Middle frontal gyrus (tissue), 1 donor: ENCODE measurements around the gene FAM120A.

Source experiments
- DNase-seq: peaks from one replicate; pipeline ENCODE4 v3.0.0-alpha.2; 2015; ENCODE audit warnings: low spot score; ENCODE audit errors: extremely low spot score

The FAM120A gene

DNA sequence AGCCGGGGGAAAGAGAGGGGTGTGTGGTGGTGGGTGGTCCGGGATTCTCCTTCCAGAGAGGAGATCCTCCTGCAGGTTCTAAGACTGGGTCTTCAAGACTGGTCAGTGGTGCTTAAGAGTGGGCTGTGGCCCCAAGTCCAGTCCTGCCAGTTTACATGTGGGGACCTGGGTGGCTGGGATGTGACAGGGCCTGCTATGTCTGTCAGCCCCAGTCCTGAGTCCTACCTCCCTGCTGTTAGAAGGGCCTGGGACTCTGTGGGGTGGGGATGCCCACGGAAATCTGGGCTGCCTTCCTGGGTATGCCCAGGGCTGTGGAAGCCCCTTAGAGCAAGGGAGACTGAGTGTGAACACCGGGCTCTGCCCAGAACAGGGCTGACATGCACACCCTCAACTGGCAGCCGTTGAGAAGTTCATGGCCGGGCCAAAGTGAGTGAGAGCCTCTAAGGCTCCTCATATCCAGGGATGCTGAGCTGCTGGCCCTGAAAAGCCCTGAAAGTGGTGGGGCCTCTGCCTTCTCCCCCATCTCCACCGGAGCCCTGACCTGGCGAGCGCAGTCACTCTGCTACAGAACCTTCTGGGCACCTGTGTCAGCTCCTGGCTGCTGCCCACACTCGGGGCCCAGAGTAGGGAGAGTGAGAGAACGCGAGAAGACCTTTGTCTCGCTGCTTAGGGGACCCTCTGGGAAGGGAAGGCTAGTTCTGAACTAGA, 126.6 kb downstream of the FAM120A start:
- DNase-seq = no peak

DNA sequence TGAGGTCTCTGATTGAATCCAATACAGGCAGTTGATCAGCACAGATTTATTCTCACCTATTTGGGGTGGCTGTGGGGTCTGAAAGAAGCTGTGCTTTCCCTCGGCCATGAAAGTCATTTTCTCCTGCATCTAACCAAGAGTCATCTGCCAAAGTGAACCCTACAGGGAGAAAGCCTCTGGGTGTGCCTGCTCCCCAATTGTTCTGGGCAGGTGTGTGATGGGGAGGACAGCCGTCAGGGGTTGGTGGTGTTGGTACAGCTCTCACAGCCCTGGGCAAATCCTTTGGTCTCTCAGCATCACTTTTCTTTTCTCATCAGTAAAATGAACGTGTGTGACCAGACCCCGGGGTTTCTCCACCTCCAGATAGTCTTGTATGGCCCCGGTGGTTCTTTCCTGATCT, 127.4 kb downstream of the FAM120A start:
- DNase-seq = no peak

- no peak for DNase-seq
These were observed 128.4 kb downstream of the FAM120A start for GRCh38 chr9:93579711-93580516.

GRCh38 chr9:93580654-93581380, 129.3 kb downstream of the FAM120A start:
- no peak for DNase-seq

DNA sequence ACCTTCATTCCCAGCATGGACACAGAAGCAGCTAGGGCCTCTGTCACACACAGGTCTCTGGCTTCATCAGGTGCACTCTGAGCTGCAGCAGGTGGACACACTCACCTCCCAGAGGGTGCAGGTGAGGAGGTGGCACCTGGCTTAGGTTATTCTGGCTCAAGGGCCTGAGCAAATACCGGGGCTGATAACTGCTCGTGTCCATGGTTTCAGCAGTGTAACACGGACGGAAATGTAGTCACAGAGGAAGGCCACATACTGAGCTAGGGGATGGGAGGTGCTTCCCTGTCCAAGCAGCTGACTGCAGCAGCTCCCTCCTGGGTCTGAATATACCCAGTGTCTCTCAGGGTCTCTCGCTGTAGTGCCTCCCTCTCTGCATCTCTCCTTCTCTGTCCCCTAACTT, 130.6 kb downstream of the FAM120A start:
- no peak for DNase-seq

GRCh38 chr9:93582550-93582949, 131.1 kb downstream of the FAM120A start:
- no peak for DNase-seq

GRCh38 chr9:93585259-93585658, 133.8 kb downstream of the FAM120A start:
- DNase-seq = no peak

DNA sequence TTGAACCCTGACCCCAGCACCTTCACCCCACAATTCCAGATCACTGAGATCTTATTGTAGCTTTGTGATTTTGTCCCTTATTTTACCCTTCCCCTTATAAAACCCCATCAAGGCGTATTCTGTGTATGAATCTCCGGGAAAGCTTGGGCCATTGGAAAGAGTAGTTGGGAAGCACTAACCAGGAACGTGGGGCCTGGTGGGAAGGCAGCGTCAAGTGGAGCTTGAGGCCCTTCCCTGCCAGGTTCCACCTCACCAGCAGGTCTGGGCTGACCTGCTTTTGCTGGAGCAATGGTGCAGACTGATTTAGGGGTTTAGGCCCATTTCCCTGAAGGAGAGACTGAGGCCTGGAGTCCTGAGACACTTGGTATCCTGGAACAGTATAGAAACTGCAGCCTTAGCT, 134.2 kb downstream of the FAM120A start:
- DNase-seq = no peak

- DNase-seq = no peak
These were observed 135.0 kb downstream of the FAM120A start for GRCh38 chr9:93586290-93587057.

- DNase-seq = no peak
These were observed 135.8 kb downstream of the FAM120A start for GRCh38 chr9:93587284-93587650.

- no peak for DNase-seq
These were observed 136.3 kb downstream of the FAM120A start for GRCh38 chr9:93587651-93588347.

DNA sequence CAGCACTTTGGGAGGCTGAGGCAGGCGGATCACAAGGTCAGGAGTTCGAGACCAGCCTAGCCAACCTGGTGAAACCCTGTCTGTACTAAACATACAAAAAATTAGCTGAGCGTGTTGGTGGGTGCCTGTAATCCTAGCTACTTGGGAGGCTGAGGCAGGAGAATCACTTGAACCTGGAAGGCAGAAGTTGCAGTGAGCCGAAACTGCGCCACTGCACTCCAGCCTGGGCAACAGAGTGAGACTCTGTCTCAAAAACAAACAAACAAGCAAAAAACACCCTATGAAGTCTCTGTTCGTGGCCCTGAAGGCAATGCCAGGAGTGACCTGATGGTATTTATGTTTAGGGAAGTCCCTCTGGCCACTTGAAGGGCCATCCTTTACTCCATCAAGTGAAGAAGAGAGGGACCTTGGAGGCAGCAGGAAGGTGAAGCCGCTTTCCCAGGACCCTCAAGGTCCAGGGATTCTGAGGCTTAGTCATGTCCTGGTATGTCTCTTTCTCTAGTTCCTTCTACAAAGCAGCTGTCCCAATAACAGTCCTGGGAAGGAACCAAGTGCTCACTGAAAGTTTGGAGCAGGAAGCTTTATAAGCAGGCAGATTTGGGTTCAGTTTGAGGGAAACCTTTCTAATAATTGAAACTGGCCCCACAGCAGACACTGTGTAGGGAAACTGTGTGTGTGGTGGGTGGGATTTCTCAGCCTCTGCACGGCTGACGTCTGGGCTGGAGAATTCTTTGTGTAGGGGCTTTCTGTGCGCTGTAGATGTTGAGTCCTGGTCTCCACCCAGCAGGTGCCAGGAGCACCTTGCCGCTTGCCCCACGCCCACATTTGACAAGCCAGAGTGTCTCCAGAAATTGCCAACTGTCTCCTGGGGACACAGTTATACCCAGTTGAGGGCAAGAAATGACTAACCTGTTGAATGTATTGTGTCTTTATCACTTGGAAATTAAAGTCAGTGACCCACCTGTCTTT, 137.4 kb downstream of the FAM120A start:
- no peak for DNase-seq

DNA sequence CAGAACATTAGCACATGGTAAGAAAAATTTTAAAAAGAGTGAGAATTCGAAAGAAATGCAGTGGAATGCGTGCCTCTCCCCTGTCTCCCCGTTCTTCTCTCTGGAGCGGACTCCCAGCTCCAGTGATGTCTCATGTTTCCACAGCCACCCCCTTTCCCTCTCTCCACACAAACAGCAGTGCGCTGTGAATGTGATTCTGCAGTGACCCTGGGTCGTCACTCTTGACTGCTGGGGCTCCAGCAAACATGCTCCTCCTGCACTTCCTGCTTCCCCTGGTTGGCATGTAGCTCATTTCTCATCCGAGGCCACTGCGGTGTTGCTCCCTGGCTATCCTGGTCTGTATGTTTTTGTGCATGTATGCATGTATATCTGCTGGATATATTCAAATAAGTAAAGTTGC, 138.2 kb downstream of the FAM120A start:
- DNase-seq = no peak

GRCh38 chr9:93590609-93591234, 139.2 kb downstream of the FAM120A start:
- no peak for DNase-seq

DNA sequence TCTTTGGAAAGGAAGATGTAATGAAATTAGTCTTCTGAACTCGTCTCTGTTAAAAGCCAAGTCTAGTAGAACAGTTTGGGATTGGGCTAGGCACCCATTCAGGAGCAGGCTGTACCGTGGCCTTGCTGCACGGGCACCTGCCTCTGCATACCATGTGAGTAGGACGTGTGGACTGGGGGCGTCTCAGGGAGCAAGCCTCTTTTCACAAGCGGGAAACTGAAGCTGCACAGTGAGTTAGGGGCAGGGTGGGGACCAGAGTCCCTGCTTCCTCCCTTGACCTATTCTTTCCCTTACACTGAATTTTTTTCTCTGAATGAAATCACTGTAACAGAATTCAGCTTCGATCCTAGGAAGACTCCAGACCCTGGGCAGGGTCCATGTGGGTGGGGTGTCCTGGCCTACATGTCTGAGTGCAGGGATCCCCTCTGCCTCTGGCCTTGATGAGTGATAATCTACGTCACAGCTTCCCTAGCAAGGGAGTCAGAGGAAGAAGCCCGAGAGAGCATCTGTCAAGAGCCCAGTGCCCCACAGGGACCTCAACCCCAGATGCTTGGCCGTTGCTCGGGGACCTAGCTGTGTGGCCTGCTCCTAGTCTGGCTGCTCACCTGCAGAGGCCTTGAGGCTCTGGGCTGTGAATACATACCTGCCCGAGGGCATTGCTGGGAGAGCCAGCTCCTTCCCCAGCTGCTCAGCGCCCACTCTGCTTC, 140.0 kb downstream of the FAM120A start:
- DNase-seq = no peak

DNA sequence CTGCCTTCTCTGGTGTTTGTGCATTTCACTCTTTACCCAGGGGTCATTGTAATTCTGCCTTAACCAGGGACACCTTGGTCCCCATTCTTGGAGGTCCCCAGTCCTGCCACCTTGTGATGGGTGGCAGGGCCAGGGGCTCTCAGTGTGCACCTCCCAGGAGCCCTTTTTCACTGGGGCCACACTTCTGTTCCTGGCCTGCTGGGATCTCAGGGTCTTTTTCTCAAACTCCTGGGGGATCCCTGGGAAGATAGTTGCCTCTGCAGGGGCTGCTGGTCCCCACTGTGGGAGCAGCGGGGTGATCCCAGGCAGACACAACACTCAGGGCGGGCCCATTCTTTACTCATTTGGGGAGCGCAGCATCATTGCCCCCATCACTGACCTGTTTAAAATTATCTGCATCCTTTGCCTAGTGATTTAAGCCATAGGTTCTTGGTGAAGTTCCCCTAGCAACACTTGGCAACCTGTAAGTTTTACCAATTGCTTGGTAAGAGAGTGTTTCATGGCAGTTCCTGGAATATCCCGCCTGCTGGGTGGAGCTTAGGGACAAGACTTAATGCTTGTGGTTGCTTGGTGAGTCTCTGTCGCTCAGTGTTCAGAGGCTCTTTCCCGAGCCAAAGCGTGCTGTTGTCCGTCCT, 140.6 kb downstream of the FAM120A start:
- no peak for DNase-seq

GRCh38 chr9:93592643-93593021, 141.1 kb downstream of the FAM120A start:
- DNase-seq = no peak

DNA sequence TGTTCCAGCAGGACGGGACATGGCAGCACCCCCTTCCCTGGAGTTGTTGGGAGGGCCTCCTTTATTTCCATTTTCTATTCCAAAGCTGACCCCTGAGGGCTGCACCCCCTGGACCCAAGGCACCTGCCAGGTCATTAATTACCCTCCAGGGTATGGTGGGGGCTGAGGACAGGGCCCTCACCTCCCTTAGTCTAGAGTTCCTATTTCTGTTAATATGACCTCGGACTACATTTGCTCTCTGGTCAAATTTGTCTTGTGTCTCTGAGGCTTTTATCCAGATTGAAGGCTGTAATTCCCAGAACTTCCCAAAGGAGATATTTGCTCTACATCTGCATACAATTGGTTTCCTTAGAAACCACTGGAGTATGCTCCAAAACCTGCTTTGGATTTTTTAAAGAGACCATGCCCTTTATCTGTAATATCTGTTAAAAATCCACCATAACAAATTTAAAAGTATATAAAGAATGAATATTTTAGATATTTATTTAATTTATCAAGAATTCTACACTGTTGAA, 141.7 kb downstream of the FAM120A start:
- no peak for DNase-seq
